Neural progenitor cell (in vitro differentiated cells): ENCODE measurements around the gene PRDX5.

Experiments
- CTCF ChIP-seq: fragments of 200-600 bp; sonication (generic); IDR thresholded peaks from 2 replicates; pipeline ENCODE4 v1.5.1; 2017; ENCODE audit warnings: antibody characterized with exemption, mild to moderate bottlenecking
- EZH2 ChIP-seq: fragments of 200-600 bp; sonication (generic); IDR thresholded peaks from 2 replicates; pipeline ENCODE4 v1.6.1; 2017; ENCODE audit warnings: antibody characterized with exemption, mild to moderate bottlenecking, moderate library complexity

DNA sequence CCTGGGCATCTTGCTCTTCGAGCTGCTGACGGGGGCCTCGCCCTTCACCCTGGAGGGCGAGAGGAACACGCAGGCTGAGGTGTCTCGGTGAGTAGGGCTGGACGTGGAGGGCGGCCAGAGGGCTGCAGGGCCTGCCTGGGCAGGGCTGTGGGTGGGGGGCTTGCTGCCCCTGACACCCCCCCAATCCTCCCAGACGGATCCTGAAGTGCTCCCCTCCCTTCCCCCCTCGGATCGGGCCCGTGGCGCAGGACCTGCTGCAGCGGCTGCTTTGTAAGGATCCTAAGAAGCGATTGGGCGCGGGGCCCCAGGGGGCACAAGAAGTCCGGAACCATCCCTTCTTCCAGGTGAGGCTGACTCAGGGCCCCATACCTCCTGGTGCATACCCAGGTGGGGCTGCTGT lies 43.7 kb downstream of the PRDX5 start:
- TF ChIP-seq EZH2, result no peak
- TF ChIP-seq CTCF, result no peak
